ENCODE results near the gene TMPRSS6.

GRCh38 chr22:37126383-37126782 lies 16.9 kb upstream of the TMPRSS6 start:
- TF ChIP-seq EZH2 (IDR thresholded peaks at IDR 0.05; ENCODE audit: insufficient read depth, poor library complexity, severe bottlenecking), result no peak
- no peak for TF ChIP-seq EZH2phosphoT487 (IDR thresholded peaks at IDR 0.05; ENCODE audit: insufficient read depth, low read depth)
